ENCODE measurements around the gene SLC6A6. TPM values are rescaled to one million over a fixed set of nuclear protein-coding genes. Genes with fewer than 3 reads are reported as not detected.
A peak's percentile ranks its signal among the peaks of the same experiment; 100 is the strongest.

SLC6A6 gene
- total and polyA plus RNA-seq, 10 of the 15 experiments (the other 5 are each of a cell fraction or from before 2014, with no cell fraction given), result 5.6 to 47.0 (median 20.2) TPM

DNA sequence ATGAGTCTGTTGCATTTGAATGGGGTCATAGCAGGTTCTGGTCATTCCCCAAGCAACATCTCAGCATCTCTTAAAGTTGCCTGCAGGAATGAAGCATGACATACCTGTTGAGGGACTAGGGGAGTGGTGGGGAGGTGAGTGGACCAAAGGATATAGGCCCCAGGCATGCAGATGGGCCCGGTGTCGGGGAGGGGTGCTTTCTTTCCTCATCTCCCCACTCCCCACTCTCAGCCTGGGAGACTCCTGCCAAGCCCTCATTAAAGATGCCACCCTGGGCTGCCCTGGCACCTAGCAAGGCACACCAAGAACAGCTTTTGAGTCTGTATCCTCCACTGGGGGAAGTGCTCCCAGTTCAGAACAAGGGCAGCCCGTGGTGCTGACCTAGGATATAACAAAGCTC is 83.6 kb downstream of the SLC6A6 start:
- intact Hi-C loops (cut with micrococcal nuclease; ENCODE audit: unreplicated experiment), result no loop called here
- peaks cover 10% of the 10 kb centered on the region for H3K4me1 ChIP-seq (ENCODE audit: control insufficient read depth, insufficient read depth, low read length)
- WGBS (ENCODE audit: insufficient coverage, insufficient replicate concordance, low lambda C conversion rate, missing lambda C conversion rate), result 57% methylated on average over 3 of the region's 3 CpGs
- BruUV-seq (replicated peaks), result no TSS peak
- ChIA-PET RAD21 (ENCODE audit: unreplicated experiment) (no interaction called here), SMC1A (ENCODE audit: uncharacterized antibody, unreplicated experiment) (no interaction called here), CTCF (interaction anchor here (0.7 to 1.0 kb wide), 3 partner anchors 18 to 207 kb away, joined by 3 to 4 read pairs (median 3); no protein-coding TSS in a partner anchor), POLR2A (no interaction called here)
- H4K20me1 ChIP-seq (ENCODE audit: control insufficient read depth, insufficient read depth), result no peaks in the 10 kb centered on the region
- TF ChIP-seq, protein P1, sequence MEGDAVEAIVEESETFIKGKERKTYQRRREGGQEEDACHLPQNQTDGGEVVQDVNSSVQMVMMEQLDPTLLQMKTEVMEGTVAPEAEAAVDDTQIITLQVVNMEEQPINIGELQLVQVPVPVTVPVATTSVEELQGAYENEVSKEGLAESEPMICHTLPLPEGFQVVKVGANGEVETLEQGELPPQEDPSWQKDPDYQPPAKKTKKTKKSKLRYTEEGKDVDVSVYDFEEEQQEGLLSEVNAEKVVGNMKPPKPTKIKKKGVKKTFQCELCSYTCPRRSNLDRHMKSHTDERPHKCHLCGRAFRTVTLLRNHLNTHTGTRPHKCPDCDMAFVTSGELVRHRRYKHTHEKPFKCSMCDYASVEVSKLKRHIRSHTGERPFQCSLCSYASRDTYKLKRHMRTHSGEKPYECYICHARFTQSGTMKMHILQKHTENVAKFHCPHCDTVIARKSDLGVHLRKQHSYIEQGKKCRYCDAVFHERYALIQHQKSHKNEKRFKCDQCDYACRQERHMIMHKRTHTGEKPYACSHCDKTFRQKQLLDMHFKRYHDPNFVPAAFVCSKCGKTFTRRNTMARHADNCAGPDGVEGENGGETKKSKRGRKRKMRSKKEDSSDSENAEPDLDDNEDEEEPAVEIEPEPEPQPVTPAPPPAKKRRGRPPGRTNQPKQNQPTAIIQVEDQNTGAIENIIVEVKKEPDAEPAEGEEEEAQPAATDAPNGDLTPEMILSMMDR (IDR thresholded peaks at IDR 0.05 in 2 of 3, conservative IDR thresholded peaks at IDR 0.05 in 1 of 3; ENCODE audit: control insufficient read depth in 2 of 3, extremely low read depth in 1 of 3, insufficient read depth in 1 of 3, low read depth in 3 of 3, low read length in 3 of 3), result no peak
- TF ChIP-seq KAT2A (conservative IDR thresholded peaks at IDR 0.05; ENCODE audit: control insufficient read depth, low read depth, low read length) (no peak), WRNIP1 (IDR thresholded peaks at IDR 0.05; ENCODE audit: borderline replicate concordance, low read depth, low read length) (no peak), RELB (IDR thresholded peaks at IDR 0.05; ENCODE audit: low read depth) (no peak), BHLHE40 (IDR thresholded peaks at IDR 0.05; ENCODE audit: borderline replicate concordance in 1 of 2, low read depth in 2 of 2, low read length in 1 of 2) (no peak)
- TF ChIP-seq, protein P2, sequence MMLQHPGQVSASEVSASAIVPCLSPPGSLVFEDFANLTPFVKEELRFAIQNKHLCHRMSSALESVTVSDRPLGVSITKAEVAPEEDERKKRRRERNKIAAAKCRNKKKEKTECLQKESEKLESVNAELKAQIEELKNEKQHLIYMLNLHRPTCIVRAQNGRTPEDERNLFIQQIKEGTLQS (IDR thresholded peaks at IDR 0.05; ENCODE audit: borderline replicate concordance, extremely low read depth, low read depth, low read length), result no peak
- no peak for DNase-seq (ENCODE audit: low read depth, low spot score)
- no peak for FAIRE-seq
- no peaks in the 10 kb centered on the region for H3K9me3 ChIP-seq (replicated peaks; ENCODE audit: control insufficient read depth, insufficient read depth, low read length)
- peak overlapping the region; percentile 27; the same call in 1 of the 2 replicates for H3K4me2 ChIP-seq (ENCODE audit: control insufficient read depth, insufficient read depth)
- H3K36me3 ChIP-seq (ENCODE audit: control insufficient read depth in 2 of 2, insufficient read depth in 2 of 2, low read length in 1 of 2), result peaks cover 2 to 14% of the 10 kb centered on the region in 2 experiments
- H3K4me3 ChIP-seq, result no peak overlapping the region
- ATAC-seq, result peak; percentile 21; the same call in 1 of the 3 replicates
- H3K27me3 ChIP-seq (replicated peaks in 1 of 2; ENCODE audit: control insufficient read depth in 2 of 2, insufficient read depth in 2 of 2, low read length in 1 of 2), result no peaks in the 10 kb centered on the region
- in situ Hi-C loops (cut with MboI), result no loop called here
- H3K9ac ChIP-seq (ENCODE audit: control insufficient read depth, insufficient read depth, low read length), result no peak overlapping the region
- no peaks in the 10 kb centered on the region for H3K79me2 ChIP-seq (ENCODE audit: control insufficient read depth, insufficient read depth, low read length)
- H3K27ac ChIP-seq (ENCODE audit: control insufficient read depth, insufficient read depth), result 0 out of 2 replicates have a peak overlapping the region, but pooled peaks have one; percentile 20
- no peak overlapping the region for H2AFZ ChIP-seq (ENCODE audit: control insufficient read depth, low read depth, low read length)

All from GM12878 (cell line).